Neural crest cell (in vitro differentiated cells): Measurements from ENCODE around the gene RRM2. TPM values are rescaled to one million over a fixed set of nuclear protein-coding genes. Genes with fewer than 3 reads are reported as not detected.
"Not testable (repeated sequence)": the region's sequence is repeated elsewhere in the genome, so short reads cannot be mapped to it uniquely, and the experiment has no call there.

Experiments used
- DNase-seq: peaks from one replicate; pipeline ENCODE4 v3.0.0; 2021; ENCODE audit warnings: low read depth, mixed read lengths, low spot score
- H3K27ac Mint-ChIP-seq: one replicate; pipeline ENCODE4 v1.8.0; 2021; ENCODE audit warnings: mild to moderate bottlenecking, mixed read lengths; ENCODE audit not compliant: unreplicated experiment
- H3K27me3 Mint-ChIP-seq: 2 replicates; pipeline ENCODE4 v1.8.0; 2021; ENCODE audit warnings: low read depth, mild to moderate bottlenecking, mixed read lengths
- H3K36me3 Mint-ChIP-seq: 2 replicates; pipeline ENCODE4 v1.8.0; 2021; ENCODE audit warnings: low read depth, mild to moderate bottlenecking, mixed read lengths
- H3K4me1 Mint-ChIP-seq: 2 replicates; pipeline ENCODE4 v1.8.0; 2021; ENCODE audit warnings: mixed read lengths
- H3K4me3 Mint-ChIP-seq: one replicate; pipeline ENCODE4 v1.8.0; 2021; ENCODE audit warnings: mild to moderate bottlenecking, mixed read lengths
- H3K9me3 Mint-ChIP-seq: 2 replicates; pipeline ENCODE4 v1.8.0; 2021; ENCODE audit warnings: mixed read lengths
- total RNA-seq: library from RNA; stranded (reverse); gene quantifications from 2 replicates; pipeline ENCODE4 v1.2.1, GENCODE V29; 2021
- TF ChIP-seq, protein P1 (sequence below): fragments of 200-600 bp; sonication (generic); conservative IDR thresholded peaks from 2 replicates; pipeline ENCODE4 v1.5.0; 2021; ENCODE audit warnings: antibody characterized with exemption, mild to moderate bottlenecking

RRM2 gene
- total RNA-seq, 1 donor from 2014 or later, result 210 TPM

DNA sequence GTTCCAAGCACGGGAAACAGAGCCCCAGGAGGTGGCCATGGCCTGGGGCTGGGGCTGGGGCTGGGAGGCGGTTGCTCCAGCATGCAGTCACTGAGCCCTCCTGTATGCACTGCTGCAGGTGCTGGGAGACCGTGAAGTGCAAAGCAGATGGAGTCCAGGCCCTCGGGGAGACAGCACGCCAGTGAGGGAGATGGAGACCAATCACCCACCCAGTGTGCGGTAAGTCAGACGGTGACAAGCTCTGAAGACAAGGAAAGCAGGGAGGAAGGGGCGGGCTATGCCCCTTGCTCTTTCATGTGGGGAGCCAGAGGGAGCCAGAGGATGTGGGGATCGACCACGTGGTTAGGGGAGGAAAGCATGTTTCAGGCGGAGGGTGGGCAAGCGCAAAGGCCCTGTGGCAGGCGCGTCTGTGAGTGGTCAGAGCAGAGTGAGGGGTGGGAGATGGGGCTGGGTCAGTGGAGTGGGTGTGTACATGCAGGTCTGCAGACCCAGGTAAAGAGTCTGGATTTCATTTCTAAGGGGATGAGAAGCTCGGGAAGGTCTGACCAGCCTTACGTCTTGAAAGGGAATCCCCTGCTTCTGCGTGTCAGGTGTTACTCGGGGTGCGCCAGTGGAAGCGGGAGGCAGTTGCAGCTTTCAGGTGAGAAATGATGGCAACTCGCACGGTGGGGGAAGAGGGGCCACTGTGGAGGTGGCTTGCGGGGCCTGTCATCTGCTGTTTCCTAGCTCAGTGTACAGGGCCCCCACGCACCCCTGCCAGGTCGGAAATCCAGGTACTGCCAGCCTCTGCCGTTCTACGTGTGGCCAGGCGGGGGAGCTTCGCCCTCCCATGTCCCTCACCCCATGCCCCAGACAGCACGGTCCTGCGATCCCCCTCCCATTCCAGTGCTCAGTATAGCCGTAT lies 19.4 kb downstream of the RRM2 start:
- TF ChIP-seq, protein P1, sequence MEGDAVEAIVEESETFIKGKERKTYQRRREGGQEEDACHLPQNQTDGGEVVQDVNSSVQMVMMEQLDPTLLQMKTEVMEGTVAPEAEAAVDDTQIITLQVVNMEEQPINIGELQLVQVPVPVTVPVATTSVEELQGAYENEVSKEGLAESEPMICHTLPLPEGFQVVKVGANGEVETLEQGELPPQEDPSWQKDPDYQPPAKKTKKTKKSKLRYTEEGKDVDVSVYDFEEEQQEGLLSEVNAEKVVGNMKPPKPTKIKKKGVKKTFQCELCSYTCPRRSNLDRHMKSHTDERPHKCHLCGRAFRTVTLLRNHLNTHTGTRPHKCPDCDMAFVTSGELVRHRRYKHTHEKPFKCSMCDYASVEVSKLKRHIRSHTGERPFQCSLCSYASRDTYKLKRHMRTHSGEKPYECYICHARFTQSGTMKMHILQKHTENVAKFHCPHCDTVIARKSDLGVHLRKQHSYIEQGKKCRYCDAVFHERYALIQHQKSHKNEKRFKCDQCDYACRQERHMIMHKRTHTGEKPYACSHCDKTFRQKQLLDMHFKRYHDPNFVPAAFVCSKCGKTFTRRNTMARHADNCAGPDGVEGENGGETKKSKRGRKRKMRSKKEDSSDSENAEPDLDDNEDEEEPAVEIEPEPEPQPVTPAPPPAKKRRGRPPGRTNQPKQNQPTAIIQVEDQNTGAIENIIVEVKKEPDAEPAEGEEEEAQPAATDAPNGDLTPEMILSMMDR, result peak; percentile 64
- no peak for DNase-seq
- Mint-ChIP-seq H3K9me3 (no peaks in the 10 kb centered on the region), H3K36me3 (no peaks in the 10 kb centered on the region), H3K4me3 (no peak overlapping the region), H3K27ac (peak overlapping the region; percentile 75), H3K27me3 (peaks cover 3% of the 10 kb centered on the region), H3K4me1 (peaks cover 10% of the 10 kb centered on the region)

- H3K27ac Mint-ChIP-seq, result no peak overlapping the region
- H3K4me1 Mint-ChIP-seq, result peaks cover 10% of the 10 kb centered on the region
- peaks cover 3% of the 10 kb centered on the region for H3K27me3 Mint-ChIP-seq
- TF ChIP-seq, protein P1, result peak; percentile 11
- no peaks in the 10 kb centered on the region for H3K36me3 Mint-ChIP-seq
- H3K9me3 Mint-ChIP-seq, result no peaks in the 10 kb centered on the region
- DNase-seq, result no peak
- H3K4me3 Mint-ChIP-seq, result no peak overlapping the region
Observed at GRCh38 chr2:10142640-10142965, 20.1 kb downstream of the RRM2 start.

- TF ChIP-seq, protein P1, result no peak
- H3K27me3 Mint-ChIP-seq, result peaks cover 3% of the 10 kb centered on the region
- no peak for DNase-seq
- peaks cover 2% of the 10 kb centered on the region for H3K36me3 Mint-ChIP-seq
- no peak overlapping the region for H3K27ac Mint-ChIP-seq
- no peaks in the 10 kb centered on the region for H3K9me3 Mint-ChIP-seq
- H3K4me3 Mint-ChIP-seq, result no peak overlapping the region
- H3K4me1 Mint-ChIP-seq, result peaks cover 4% of the 10 kb centered on the region
Observed at GRCh38 chr2:10144771-10145518, 22.4 kb downstream of the RRM2 start.

DNA sequence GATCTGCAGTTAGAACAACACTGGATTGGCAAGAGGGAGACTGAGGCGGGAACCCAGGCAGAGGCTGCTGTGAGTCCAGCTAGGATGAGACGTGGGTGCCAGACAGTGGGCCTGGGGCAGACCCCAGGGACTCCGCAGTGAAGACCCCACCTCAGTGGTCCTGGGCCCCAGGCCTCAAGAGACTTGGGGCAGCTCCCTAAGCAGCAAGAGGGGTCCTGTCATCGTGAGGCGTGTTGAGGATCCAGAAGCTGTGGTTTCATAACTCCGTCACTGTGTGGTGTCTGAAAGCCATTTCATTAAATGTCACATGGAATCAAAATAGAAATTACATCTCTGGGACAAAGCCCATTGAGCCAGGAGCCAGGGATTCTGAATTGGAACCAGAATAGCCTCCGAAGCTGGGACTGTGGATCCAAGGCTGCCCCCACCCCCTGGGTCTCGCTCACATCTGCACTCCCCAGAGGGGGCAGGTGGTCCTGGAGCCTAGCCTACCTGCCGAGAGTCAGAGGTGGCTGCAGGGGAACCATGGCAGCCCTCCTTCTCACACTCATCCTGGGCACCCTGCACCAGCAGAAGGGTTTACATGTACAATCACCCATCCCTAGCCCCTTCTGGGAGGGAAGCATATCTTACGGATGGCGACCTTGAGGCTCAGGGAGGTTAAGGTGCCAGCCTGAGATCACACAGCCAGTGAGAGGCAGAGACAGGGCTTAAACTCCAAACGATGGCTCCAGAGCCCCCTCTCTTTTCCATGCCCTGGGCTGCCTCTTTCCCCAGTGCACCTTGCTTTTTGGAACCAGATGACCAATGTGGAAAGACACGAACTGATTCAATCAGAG lies 23.2 kb downstream of the RRM2 start:
- Mint-ChIP-seq H3K27ac (no peak overlapping the region), H3K36me3 (peaks cover 4% of the 10 kb centered on the region), H3K4me1 (no peaks in the 10 kb centered on the region), H3K4me3 (no peak overlapping the region), H3K9me3 (no peaks in the 10 kb centered on the region), H3K27me3 (peaks cover 3% of the 10 kb centered on the region)
- DNase-seq, result no peak
- TF ChIP-seq, protein P1, result no peak

- Mint-ChIP-seq H3K4me3 (no peak overlapping the region), H3K27me3 (no peaks in the 10 kb centered on the region), H3K36me3 (peaks cover 4% of the 10 kb centered on the region), H3K9me3 (no peaks in the 10 kb centered on the region), H3K27ac (no peak overlapping the region), H3K4me1 (no peaks in the 10 kb centered on the region)
- TF ChIP-seq, protein P1, result no peak
- no peak for DNase-seq
Observed at GRCh38 chr2:10146366-10147005, 23.9 kb downstream of the RRM2 start.

GRCh38 chr2:10147050-10147660 lies 24.6 kb downstream of the RRM2 start:
- H3K4me1 Mint-ChIP-seq, H3K4me3 Mint-ChIP-seq, H3K27ac Mint-ChIP-seq, H3K36me3 Mint-ChIP-seq, H3K9me3 Mint-ChIP-seq, H3K27me3 Mint-ChIP-seq, DNase-seq: not testable (repeated sequence)
